Smooth muscle cell (in vitro differentiated cells): ENCODE results near the gene NTM. TPM values are rescaled to one million over a fixed set of nuclear protein-coding genes. Genes with fewer than 3 reads are reported as not detected.

Source experiments
- DNase-seq: peaks from one replicate; lab custom pipeline; 2025; ENCODE audit not compliant: unreplicated experiment; lab: John Stamatoyannopoulos, UW
- H2AFZ ChIP-seq: fragments of 200-600 bp; sonication (generic); 2 replicates; pipeline ENCODE4 v1.6.0; 2016; ENCODE audit warnings: antibody characterized with exemption, low read depth, mild to moderate bottlenecking
- H3F3A ChIP-seq: fragments of 200-600 bp; sonication (generic); 2 replicates; pipeline ENCODE4 v1.6.0; 2017; ENCODE audit warnings: antibody characterized with exemption, low read depth
- H3K27ac ChIP-seq: fragments of 200-600 bp; sonication (generic); 2 replicates; pipeline ENCODE4 v1.5.1; 2016; ENCODE audit warnings: low read depth, mild to moderate bottlenecking
- H3K27me3 ChIP-seq: fragments of 200-600 bp; sonication (generic); 2 replicates; pipeline ENCODE4 v1.6.1; 2016; ENCODE audit warnings: low read depth, mild to moderate bottlenecking
- H3K36me3 ChIP-seq: fragments of 200-600 bp; sonication (generic); 2 replicates; pipeline ENCODE4 v1.5.1; 2016; ENCODE audit warnings: low read depth
- H3K4me1 ChIP-seq: fragments of 200-600 bp; sonication (generic); 2 replicates; pipeline ENCODE4 v1.5.1; 2016; ENCODE audit warnings: low read depth
- H3K4me2 ChIP-seq: fragments of 200-600 bp; sonication (generic); 2 replicates; pipeline ENCODE4 v1.6.0; 2016; ENCODE audit warnings: mild to moderate bottlenecking
- H3K4me3 ChIP-seq: fragments of 200-600 bp; sonication (generic); 2 replicates; pipeline ENCODE4 v1.5.1; 2016; ENCODE audit warnings: mild to moderate bottlenecking
- H3K79me2 ChIP-seq: fragments of 200-600 bp; sonication (generic); 2 replicates; pipeline ENCODE4 v1.6.0; 2016; ENCODE audit warnings: low read depth, mild to moderate bottlenecking
- H3K9ac ChIP-seq: fragments of 200-600 bp; sonication (generic); 2 replicates; pipeline ENCODE4 v1.6.0; 2016; ENCODE audit warnings: low read depth
- H3K9me3 ChIP-seq: fragments of 200-600 bp; sonication (generic); replicated peaks from 2 replicates; pipeline ENCODE4 v1.5.1; 2016; ENCODE audit warnings: low read depth
- H4K20me1 ChIP-seq: fragments of 200-600 bp; sonication (generic); 2 replicates; pipeline ENCODE4 v1.6.0; 2016; ENCODE audit warnings: low read depth
- CTCF ChIP-seq: fragments of 200-600 bp; sonication (generic); IDR thresholded peaks from 2 replicates; pipeline ENCODE4 v1.5.1; 2017; ENCODE audit warnings: borderline replicate concordance, mild to moderate bottlenecking, antibody characterized with exemption; ENCODE audit not compliant: insufficient read depth, poor library complexity, severe bottlenecking
- WGBS: methylation state at CpG from one replicate; pipeline ENCODE4 v1.1.7; 2016; ENCODE audit warnings: low lambda C conversion rate; 5-methylcytosine and 5-hydroxymethylcytosine counted together
- polyA plus RNA-seq: library from polyadenylated mRNA; unstranded; fragments of >200 nt; fragmentation: Nextera tagmentation; extraction: Ambion mirVana; gene quantifications from 2 replicates; pipeline ENCODE4 v1.2.1, GENCODE V29; 2016
- total RNA-seq: library from RNA; depleted of rRNA; stranded (reverse); fragments of >200 nt; gene quantifications from 2 replicates; pipeline ENCODE4 v1.2.3, GENCODE V29; 2014

NTM gene
- total and polyA plus RNA-seq, 2 experiments from 2014 or later: 68.9 to 123 TPM

GRCh38 chr11:132288036-132288435 is 917.6 kb downstream of the NTM start:
- WGBS: 95% methylated on average over 3 of the region's 3 CpGs
- H3K4me2 ChIP-seq: no peak overlapping the region
- no peak overlapping the region for H3K27ac ChIP-seq
- H3K4me1 ChIP-seq: no peaks in the 10 kb centered on the region
- no peak overlapping the region for H3K4me3 ChIP-seq
- H3K79me2 ChIP-seq: no peaks in the 10 kb centered on the region
- H3K9ac ChIP-seq: no peak overlapping the region
- H2AFZ ChIP-seq: no peak overlapping the region
- TF ChIP-seq CTCF: no peak
- no peaks in the 10 kb centered on the region for H3K27me3 ChIP-seq
- DNase-seq: no peak
- no peaks in the 10 kb centered on the region for H3K9me3 ChIP-seq
- H3F3A ChIP-seq: no peaks in the 10 kb centered on the region
- no peaks in the 10 kb centered on the region for H3K36me3 ChIP-seq
- H4K20me1 ChIP-seq: peaks cover 5% of the 10 kb centered on the region

- H3K36me3 ChIP-seq: no peaks in the 10 kb centered on the region
- H3F3A ChIP-seq: no peaks in the 10 kb centered on the region
- no peaks in the 10 kb centered on the region for H3K27me3 ChIP-seq
- peaks cover 5% of the 10 kb centered on the region for H4K20me1 ChIP-seq
- H3K4me2 ChIP-seq: peak overlapping the region; percentile 53
- no peaks in the 10 kb centered on the region for H3K4me1 ChIP-seq
- 52% methylated on average over 6 of the region's 6 CpGs for WGBS
- peak overlapping the region; percentile 15 for H3K27ac ChIP-seq
- DNase-seq: no peak
- TF ChIP-seq CTCF: no peak
- no peak overlapping the region for H2AFZ ChIP-seq
- no peak overlapping the region for H3K4me3 ChIP-seq
- no peaks in the 10 kb centered on the region for H3K79me2 ChIP-seq
- no peak overlapping the region for H3K9ac ChIP-seq
- H3K9me3 ChIP-seq: no peaks in the 10 kb centered on the region
Measured at GRCh38 chr11:132289590-132290256, 919.3 kb downstream of the NTM start.

- Histone ChIP-seq H2AFZ (no peak overlapping the region), H3F3A (no peaks in the 10 kb centered on the region), H3K27ac (no peak overlapping the region), H3K36me3 (no peaks in the 10 kb centered on the region), H3K27me3 (no peaks in the 10 kb centered on the region), H3K79me2 (no peaks in the 10 kb centered on the region), H3K4me1 (no peaks in the 10 kb centered on the region), H4K20me1 (peaks cover 19% of the 10 kb centered on the region), H3K9me3 (no peaks in the 10 kb centered on the region), H3K4me2 (no peak overlapping the region), H3K4me3 (no peak overlapping the region), H3K9ac (no peak overlapping the region)
- no peak for DNase-seq
- no peak for TF ChIP-seq CTCF
- WGBS: 95% methylated on average over 4 of the region's 4 CpGs
Measured at GRCh38 chr11:132293586-132293985, 923.2 kb downstream of the NTM start.
